ENCODE results near the gene TRIM15.
"Not testable (repeated sequence)": the region's sequence is repeated elsewhere in the genome, so short reads cannot be mapped to it uniquely, and the experiment has no call there.

The TRIM15 gene

GRCh38 chr6:30163090-30163917 lies at the start of gene TRIM15:
Gene TRIM15 (plus strand): TSS chr6:30163546. CDS start chr6:30163685, 139 bp downstream.
- DNase-seq (ENCODE audit: insufficient read length, low spot score) (no peak), FAIRE-seq (no peak)

DNA sequence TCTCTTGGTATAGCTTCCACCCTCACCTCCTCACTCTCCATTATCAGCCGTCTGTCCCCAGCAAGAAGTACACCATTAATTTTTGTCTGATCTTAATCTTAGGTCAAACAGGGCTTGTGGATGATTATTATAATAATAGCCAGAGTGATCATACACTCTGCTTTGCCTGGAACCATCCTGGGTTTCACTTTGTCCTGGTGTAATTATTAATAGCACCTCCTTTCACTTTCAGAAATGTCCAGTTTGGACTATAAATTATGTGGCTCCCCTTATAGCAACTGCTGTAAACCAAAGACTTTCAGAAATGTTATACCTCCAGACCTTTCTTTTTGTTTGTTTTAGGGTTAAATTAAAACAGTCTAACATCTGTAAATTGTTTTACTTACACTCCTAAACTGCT lies 49.5 kb upstream of the TRIM15 start:
- FAIRE-seq (peak; percentile 56), DNase-seq (ENCODE audit: insufficient read length, low spot score) (no peak)

DNA sequence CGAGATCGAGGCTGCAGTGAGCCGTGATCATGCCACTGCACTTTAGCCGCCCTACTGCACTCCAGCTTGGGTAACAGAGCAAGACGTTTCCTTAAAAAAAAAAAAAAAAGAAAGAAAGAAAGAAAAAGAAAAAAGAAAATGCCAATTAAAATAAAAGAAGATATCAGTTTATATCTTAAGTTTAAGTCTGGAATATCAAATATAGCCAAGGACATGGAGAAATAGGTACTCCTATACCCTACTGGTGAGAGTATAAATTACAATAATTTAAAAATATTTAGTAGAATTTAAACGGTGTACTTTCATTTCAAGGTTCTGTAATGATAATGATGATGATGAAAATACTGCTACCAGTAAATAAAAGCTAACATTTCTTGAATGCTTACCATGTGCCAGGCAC lies 46.6 kb upstream of the TRIM15 start:
- FAIRE-seq, result no peak
- no peak for DNase-seq (ENCODE audit: insufficient read length, low spot score)

DNA sequence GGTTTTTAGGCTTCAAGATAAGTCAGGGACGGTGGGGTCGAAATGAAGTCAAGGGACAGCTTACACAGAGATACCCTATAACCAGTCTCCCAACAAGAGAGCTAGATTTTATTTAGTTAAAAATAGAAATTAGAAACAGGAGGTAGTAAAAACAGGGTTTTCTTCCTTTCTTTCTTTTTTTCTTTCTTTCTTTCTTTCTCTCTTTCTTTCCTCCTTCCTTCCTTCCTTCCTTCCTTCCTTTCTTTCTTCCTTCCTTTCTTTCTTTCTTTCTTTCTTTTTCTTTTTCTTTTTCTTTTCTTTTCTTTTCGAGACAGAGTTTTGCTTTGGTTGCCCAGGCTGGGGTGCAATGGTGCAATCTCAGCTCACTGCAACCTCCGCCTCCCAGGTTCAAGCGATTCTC lies 44.7 kb upstream of the TRIM15 start:
- not testable (repeated sequence) for FAIRE-seq; DNase-seq (ENCODE audit: insufficient read length, low spot score)

GRCh38 chr6:30121446-30122366 lies 41.6 kb upstream of the TRIM15 start:
- DNase-seq (ENCODE audit: insufficient read length, low spot score) (no peak), FAIRE-seq (no peak)

DNA sequence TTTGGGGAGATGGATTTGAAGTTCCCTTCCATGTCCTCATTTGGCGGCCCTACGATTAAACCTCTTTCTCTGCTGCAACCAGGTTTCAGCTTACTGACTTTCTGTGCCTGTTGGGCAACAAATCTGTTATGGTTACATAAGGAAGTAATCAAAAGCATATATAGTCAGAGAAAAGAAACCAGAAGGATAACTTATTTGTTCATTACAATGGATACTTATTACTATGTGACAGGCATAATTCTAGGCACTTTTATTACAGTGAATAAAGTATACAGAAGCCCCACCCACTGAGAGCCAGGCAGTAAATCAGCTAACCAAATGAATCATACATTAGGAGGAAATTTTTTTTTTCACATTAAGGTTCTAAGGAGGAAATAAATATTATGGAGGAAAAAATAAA lies 40.8 kb upstream of the TRIM15 start:
- DNase-seq (ENCODE audit: insufficient read length, low spot score) (no peak), FAIRE-seq (no peak)

GRCh38 chr6:30127238-30128093 lies 35.9 kb upstream of the TRIM15 start:
- FAIRE-seq (no peak), DNase-seq (ENCODE audit: insufficient read length, low spot score) (no peak)

- DNase-seq (ENCODE audit: insufficient read length, low spot score) (no peak), FAIRE-seq (no peak)
These were observed 33.8 kb upstream of the TRIM15 start for GRCh38 chr6:30129265-30130178.

DNA sequence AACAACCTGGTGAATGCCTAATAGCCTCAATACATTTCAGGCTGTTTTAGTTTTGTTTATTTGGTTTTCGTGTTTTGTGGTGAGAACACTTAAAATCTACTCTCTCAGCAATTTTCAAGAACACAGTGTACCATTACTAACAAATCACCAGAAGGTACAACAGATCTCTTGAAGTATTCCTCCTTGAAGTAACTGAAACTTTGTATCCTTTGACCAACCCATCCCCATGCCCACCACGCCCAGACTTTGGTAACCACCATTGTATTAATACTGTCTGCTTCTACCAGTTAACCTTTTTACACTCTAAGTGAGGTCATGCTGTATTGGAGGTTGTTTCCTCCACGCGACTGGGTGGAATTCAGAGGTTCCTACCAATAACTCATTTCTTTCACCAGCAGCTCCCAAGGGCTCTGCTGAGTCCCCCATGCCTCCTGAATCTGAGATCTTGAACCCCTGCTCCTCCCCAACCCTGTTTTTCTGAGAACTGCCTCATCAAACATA lies 33.1 kb upstream of the TRIM15 start:
- no peak for DNase-seq (ENCODE audit: insufficient read length, low spot score)
- peak; percentile 26 for FAIRE-seq

DNA sequence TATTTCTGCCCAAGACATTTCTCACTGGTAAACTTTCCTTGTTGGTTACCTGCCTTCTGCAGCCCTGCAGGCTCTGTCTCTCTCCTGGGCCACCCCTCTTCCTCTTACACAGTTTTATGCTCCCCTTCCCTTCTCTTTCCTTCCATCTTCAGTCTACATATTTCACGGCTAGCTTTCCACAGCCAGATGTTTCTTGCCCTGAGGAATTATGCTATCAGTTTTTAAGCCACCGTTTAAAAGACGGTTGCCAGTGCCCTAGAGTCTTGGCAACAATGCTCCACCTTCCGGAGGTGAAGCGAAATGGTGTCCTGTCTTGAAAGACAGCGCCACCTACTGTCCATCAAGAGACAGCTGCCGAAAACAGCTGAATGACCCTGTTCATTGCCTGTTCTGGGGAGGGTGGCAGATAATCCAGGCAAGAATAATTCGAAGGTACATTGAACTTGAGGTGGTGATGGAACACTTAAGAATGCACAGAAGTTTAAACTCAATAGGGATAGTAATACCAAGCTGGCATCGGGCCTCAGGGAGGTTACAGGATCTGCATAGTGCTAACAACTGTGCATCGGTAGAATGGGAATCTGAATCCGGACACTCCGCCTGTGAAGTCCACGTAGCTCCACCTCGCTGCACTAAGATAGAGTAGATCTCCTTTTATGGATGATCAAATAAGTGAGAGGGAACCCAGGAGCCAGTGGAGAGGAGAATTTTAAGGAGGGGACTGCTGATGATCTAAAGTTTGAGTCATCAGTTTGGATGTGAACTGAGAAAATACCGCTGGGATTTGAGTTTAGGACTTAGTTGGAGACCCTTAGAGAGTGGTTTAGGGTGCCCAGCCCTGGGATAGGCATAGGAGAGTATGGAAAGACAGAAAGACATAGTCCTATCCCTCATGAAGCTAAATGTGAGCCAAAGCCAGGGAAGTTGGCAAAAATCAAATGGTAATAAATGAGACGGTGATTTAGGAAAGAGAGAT lies 32.2 kb upstream of the TRIM15 start:
- FAIRE-seq, result peak; percentile 96
- peak; percentile 87 for DNase-seq (ENCODE audit: insufficient read length, low spot score)

DNA sequence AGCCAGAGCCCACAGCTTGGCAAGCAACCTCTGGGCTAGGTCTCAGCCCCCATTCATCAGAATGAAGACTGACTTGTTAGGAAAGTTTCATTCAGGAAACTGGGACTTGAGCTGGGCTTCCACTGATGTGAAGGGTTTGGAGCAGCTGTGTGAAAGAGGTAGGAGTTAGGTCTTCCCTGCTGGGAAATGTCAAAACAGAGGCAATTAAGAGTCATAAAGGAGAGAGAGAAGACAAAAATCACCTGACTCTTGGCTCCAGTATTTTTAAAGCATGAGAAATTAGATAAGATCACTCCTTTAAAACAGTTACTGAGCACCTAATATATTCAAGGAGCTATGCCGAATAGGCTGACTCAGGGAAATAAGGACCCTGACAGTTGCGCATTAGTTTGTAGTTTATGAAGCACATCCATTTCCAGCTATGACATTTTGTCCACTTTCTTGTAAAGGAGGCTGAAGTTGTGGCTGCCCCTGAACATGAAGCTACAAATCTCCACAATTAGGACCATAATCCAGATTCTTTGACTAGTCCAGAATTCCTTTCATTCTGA lies 31.3 kb upstream of the TRIM15 start:
- DNase-seq (ENCODE audit: insufficient read length, low spot score), result no peak

DNA sequence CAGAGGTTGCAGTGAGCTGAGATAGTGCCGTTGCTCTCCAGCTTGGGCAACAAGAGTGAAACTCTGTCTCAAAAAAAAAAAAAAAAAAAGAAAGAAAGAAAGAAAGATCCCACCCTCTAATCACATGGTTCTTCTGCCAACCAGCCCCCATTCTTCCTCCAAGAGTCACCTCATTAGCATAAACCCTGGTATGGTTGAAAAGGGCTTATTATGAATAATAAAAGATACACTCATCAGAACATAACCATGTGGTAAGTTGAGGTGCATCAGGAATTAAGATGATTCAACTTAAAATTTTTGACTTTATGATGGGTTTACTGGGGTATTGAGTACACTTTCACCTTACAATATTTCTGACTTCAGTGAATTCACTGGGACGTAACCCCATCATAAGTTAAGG lies 28.2 kb upstream of the TRIM15 start:
- no peak for FAIRE-seq
- no peak for DNase-seq (ENCODE audit: insufficient read length, low spot score)

More for the DNA sequence above, 31.3 kb upstream of the TRIM15 start:
- FAIRE-seq, result no peak

GRCh38 chr6:30135757-30136156 lies 27.6 kb upstream of the TRIM15 start, which contains the start of gene TRIM40:
Gene TRIM40 (plus strand): TSS chr6:30136140. CDS start chr6:30137037, 897 bp downstream.
- peak; percentile 52 for FAIRE-seq

GRCh38 chr6:30136570-30137286 lies 26.6 kb upstream of the TRIM15 start:
- no peak for DNase-seq (ENCODE audit: insufficient read length, low spot score)

More at GRCh38 chr6:30135757-30136156, 27.6 kb upstream of the TRIM15 start, which contains the start of gene TRIM40:
- DNase-seq (ENCODE audit: insufficient read length, low spot score), result no peak

DNA sequence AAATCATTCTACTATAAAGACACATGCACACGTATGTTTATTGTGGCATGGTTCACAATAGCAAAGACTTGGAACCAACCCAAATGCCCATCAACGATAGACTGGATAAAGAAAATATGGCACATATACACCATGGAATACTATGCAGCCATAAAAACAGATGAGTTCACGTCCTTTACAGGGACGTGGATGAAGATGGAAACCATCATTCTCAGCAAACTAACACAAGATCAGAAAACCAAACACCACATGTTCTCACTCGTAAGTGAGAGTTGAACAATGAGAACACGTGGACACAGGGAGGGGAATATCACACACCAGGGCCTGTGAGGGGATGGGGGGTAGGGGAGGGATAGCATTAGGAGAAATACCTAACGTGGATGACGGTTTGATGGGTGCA lies 23.1 kb upstream of the TRIM15 start:
- not testable (repeated sequence) for DNase-seq (ENCODE audit: insufficient read length, low spot score); FAIRE-seq

More at GRCh38 chr6:30136570-30137286, 26.6 kb upstream of the TRIM15 start:
- FAIRE-seq, result no peak

DNA sequence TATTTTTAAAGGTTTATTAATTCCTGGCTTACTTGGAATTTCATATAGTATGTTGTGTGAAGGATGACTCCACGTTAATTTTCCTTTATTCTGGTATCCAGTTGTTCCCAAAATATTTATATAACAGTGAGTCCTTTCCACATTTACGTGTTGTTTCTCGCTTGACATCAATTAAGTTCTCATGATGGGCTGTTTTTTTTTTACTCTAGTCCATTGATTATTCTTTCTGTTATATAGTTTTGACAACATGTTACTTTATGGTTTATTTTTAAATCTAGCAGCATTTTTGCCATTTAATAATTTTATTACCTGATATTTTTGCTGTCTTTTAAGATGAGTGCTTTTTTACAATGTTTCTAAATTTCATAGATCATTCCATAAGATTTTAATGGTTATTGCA lies 20.7 kb upstream of the TRIM15 start:
- FAIRE-seq (no peak), DNase-seq (ENCODE audit: insufficient read length, low spot score) (no peak)

DNA sequence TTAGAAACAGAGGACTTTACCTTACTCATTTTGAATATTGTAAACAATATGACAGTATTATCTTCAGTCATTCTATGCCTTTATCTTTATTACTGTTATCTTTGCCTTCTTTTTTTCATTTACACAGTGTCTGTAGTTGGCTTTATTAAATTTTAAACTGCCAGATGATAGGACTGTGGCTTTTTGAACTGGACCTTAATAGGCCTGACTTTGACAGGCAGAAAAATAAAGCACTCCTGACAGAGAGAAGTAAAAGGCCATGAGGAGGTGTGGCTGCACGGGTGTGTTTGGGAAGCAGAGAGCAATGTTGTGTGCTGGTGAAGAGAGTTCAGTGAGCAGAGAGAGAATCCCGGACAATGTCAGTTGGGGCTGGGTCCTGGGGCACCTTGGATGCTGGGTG lies 19.6 kb upstream of the TRIM15 start:
- FAIRE-seq (no peak), DNase-seq (ENCODE audit: insufficient read length, low spot score) (no peak)

Measured in GM19239 (cell line).